ENCODE data around the gene SFTPB.

The SFTPB gene

GRCh38 chr2:85650456-85650855 is 17.5 kb downstream of the SFTPB start:
- Histone ChIP-seq H3K27me3 (ENCODE audit: insufficient read depth, low read depth) (no peaks in the 10 kb centered on the region), H3K9ac (no peak overlapping the region), H3K79me2 (ENCODE audit: insufficient read depth, low read depth) (no peaks in the 10 kb centered on the region), H3K4me1 (ENCODE audit: low read depth, poor library complexity, severe bottlenecking) (peaks cover 39% of the 10 kb centered on the region), H2AFZ (ENCODE audit: low read depth) (no peak overlapping the region), H3K4me2 (no peak overlapping the region), H3K4me3 (IDR thresholded peaks at IDR 0.05; ENCODE audit: insufficient read depth, low read depth, low read length) (no peak overlapping the region), H3K36me3 (ENCODE audit: insufficient read depth) (peaks cover 8% of the 10 kb centered on the region; the same call in 1 of the 2 replicates), H3K27ac (no peak overlapping the region), H4K20me1 (ENCODE audit: insufficient read depth) (no peaks in the 10 kb centered on the region)
- TF ChIP-seq CTCF (conservative IDR thresholded peaks at IDR 0.05; ENCODE audit: low read depth, low read length): no peak

DNA sequence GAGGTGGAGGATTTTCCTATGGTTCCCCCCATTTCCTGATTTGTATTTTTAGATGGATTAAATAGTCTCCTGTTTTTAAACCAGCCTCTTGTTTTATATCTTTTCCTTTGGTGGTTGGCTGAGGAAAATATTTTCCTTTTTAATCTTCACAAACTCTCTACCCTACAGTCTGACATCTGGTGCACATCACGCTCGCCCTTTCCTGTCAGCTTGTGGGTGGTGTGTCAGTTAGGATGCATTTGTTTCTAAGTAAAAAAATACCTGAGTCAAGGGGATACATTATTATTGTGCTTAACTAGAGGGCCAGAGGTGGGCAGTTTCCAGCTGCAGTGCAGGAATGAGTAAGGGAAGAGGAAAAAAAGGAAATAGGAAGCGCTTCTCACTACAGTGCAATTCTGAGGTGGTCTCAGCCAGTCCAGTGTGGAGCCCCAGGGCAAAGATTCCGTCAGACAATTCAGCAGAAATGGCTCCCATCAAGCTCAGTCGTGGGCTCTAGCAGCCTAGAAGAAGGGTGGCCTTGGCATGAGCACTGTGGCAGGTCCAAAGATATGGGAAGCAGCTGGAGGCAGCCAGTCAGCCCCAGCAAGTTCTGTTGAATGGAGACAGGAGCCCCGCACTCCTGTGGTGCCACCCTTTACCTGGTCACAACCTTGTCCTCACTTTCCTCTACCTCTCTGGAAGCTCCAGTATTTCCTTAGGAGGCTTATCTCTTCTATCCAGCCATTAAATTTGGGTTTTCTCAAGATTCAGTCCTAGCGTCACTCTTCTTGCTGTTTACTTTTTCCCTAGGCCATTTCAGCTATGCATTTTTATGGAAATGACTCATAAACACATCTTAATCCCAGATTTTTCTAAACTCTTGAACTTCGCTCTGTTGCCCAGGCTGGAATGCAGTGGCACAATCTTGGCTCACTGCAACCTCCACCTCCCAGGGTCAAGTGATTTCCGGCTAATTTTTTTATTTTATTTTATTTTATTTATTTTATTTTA is 18.5 kb downstream of the SFTPB start:
- H3K27ac ChIP-seq: no peak overlapping the region
- H3K4me2 ChIP-seq: no peak overlapping the region

GRCh38 chr2:85648619-85649018 is 19.4 kb downstream of the SFTPB start:
- Histone ChIP-seq H3K4me3 (IDR thresholded peaks at IDR 0.05; ENCODE audit: insufficient read depth, low read depth, low read length) (no peak overlapping the region), H3K27ac (no peak overlapping the region; the same call in 1 of the 2 replicates), H3K4me2 (no peak overlapping the region), H3K79me2 (ENCODE audit: insufficient read depth, low read depth) (peaks cover 4% of the 10 kb centered on the region), H2AFZ (ENCODE audit: low read depth) (no peak overlapping the region), H4K20me1 (ENCODE audit: insufficient read depth) (no peaks in the 10 kb centered on the region), H3K36me3 (ENCODE audit: insufficient read depth) (peaks cover 19% of the 10 kb centered on the region; the same call in 1 of the 2 replicates), H3K27me3 (ENCODE audit: insufficient read depth, low read depth) (no peaks in the 10 kb centered on the region), H3K4me1 (ENCODE audit: low read depth, poor library complexity, severe bottlenecking) (peaks cover 57% of the 10 kb centered on the region), H3K9ac (no peak overlapping the region)
- peak; percentile 87 for TF ChIP-seq CTCF (conservative IDR thresholded peaks at IDR 0.05; ENCODE audit: low read depth, low read length)

More for the DNA sequence above, 18.5 kb downstream of the SFTPB start:
- Histone ChIP-seq H3K9ac (no peak overlapping the region), H3K36me3 (ENCODE audit: insufficient read depth) (peaks cover 14% of the 10 kb centered on the region; the same call in 1 of the 2 replicates), H2AFZ (ENCODE audit: low read depth) (no peak overlapping the region), H3K4me1 (ENCODE audit: low read depth, poor library complexity, severe bottlenecking) (peaks cover 48% of the 10 kb centered on the region), H3K79me2 (ENCODE audit: insufficient read depth, low read depth) (no peaks in the 10 kb centered on the region), H3K27me3 (ENCODE audit: insufficient read depth, low read depth) (no peaks in the 10 kb centered on the region), H4K20me1 (ENCODE audit: insufficient read depth) (no peaks in the 10 kb centered on the region), H3K4me3 (IDR thresholded peaks at IDR 0.05; ENCODE audit: insufficient read depth, low read depth, low read length) (no peak overlapping the region)
- no peak for TF ChIP-seq CTCF (conservative IDR thresholded peaks at IDR 0.05; ENCODE audit: low read depth, low read length)

GRCh38 chr2:85647823-85648526 is 20.0 kb downstream of the SFTPB start:
- H3K27ac ChIP-seq: peak overlapping the region; percentile 4; the same call in 1 of the 2 replicates
- no peak overlapping the region for H3K4me3 ChIP-seq (IDR thresholded peaks at IDR 0.05; ENCODE audit: insufficient read depth, low read depth, low read length)
- no peaks in the 10 kb centered on the region for H4K20me1 ChIP-seq (ENCODE audit: insufficient read depth)
- no peak for TF ChIP-seq CTCF (conservative IDR thresholded peaks at IDR 0.05; ENCODE audit: low read depth, low read length)
- no peaks in the 10 kb centered on the region for H3K27me3 ChIP-seq (ENCODE audit: insufficient read depth, low read depth)
- H3K4me1 ChIP-seq (ENCODE audit: low read depth, poor library complexity, severe bottlenecking): peaks cover 63% of the 10 kb centered on the region
- peaks cover 9% of the 10 kb centered on the region for H3K79me2 ChIP-seq (ENCODE audit: insufficient read depth, low read depth)
- no peak overlapping the region for H3K4me2 ChIP-seq
- H2AFZ ChIP-seq (ENCODE audit: low read depth): no peak overlapping the region
- peaks cover 21% of the 10 kb centered on the region; the same call in 1 of the 2 replicates for H3K36me3 ChIP-seq (ENCODE audit: insufficient read depth)
- H3K9ac ChIP-seq: no peak overlapping the region
